H1 (cell line): ENCODE data around the gene PIAS2. TPM values are rescaled to one million over a fixed set of nuclear protein-coding genes. Genes with fewer than 3 reads are reported as not detected.

Experiments used
- CTCF ChIA-PET: fragments of 300-600 bp; sonication (Branson Sonifier 250); formaldehyde crosslinking; loops from one replicate; lab custom pipeline; 2021; ENCODE audit not compliant: partially characterized antibody; lab: Charles Lee
- POLR2A ChIA-PET: fragments of 300-600 bp; sonication (Branson Sonifier 250); formaldehyde crosslinking; loops from one replicate; lab custom pipeline; 2021; ENCODE audit warnings: inconsistent platforms; ENCODE audit not compliant: partially characterized antibody; lab: Charles Lee
- DNase-seq, 2 experiments: peaks; one replicate each; pipeline versions ENCODE4 v3.0.0 to v3.0.0-alpha.2; 2010 to 2022; ENCODE audit warnings: low spot score in 2 of 2, low read depth in 1 of 2, mixed read lengths in 1 of 2
- FAIRE-seq: peaks from 2 replicates; lab custom pipeline; 2011; peaks lifted over from hg19 to GRCh38; lab: Jason Lieb, UNC
- H2AFZ ChIP-seq: 2 replicates; pipeline ENCODE4 v1.8.1; 2012; ENCODE audit warnings: low read length, inconsistent platforms
- H2AK5ac ChIP-seq: 2 replicates; pipeline ENCODE4 v1.6.1; 2013; ENCODE audit warnings: low read depth, low read length
- H2BK120ac ChIP-seq: replicated peaks from 2 replicates; pipeline ENCODE3; 2013; ENCODE audit warnings: low read depth, low read length, inconsistent platforms
- H2BK12ac ChIP-seq: 2 replicates; pipeline ENCODE4 v1.6.1; 2013; ENCODE audit warnings: low read depth, low read length
- H2BK15ac ChIP-seq: 2 replicates; pipeline ENCODE4 v1.6.1; 2013; ENCODE audit warnings: low read length
- H2BK20ac ChIP-seq: 2 replicates; pipeline ENCODE4 v1.6.1; 2013; ENCODE audit warnings: low read length
- H2BK5ac ChIP-seq: 2 replicates; pipeline ENCODE4 v1.6.1; 2013; ENCODE audit warnings: low read depth, low read length
- H3K14ac ChIP-seq: 2 replicates; pipeline ENCODE4 v1.6.1; 2013; ENCODE audit warnings: inconsistent platforms; ENCODE audit not compliant: insufficient read length
- H3K18ac ChIP-seq: 2 replicates; pipeline ENCODE4 v1.6.1; 2013; ENCODE audit warnings: low read length; ENCODE audit errors: extremely low read depth
- H3K23ac ChIP-seq: 2 replicates; pipeline ENCODE4 v1.6.1; 2013; ENCODE audit warnings: inconsistent platforms; ENCODE audit not compliant: insufficient read length
- H3K23me2 ChIP-seq: 2 replicates; pipeline ENCODE4 v1.6.1; 2013; ENCODE audit warnings: low read depth, low read length
- H3K27ac ChIP-seq: 2 replicates; pipeline ENCODE4 v1.6.1; 2011; ENCODE audit warnings: low read depth, low read length, inconsistent platforms
- H3K27me3 ChIP-seq, 4 experiments: replicated peaks in 1 of 4; 1 replicate in 1 of 4; 2 replicates in 3 of 4; pipeline versions ENCODE4 v1.6.1 to v1.8.1; 2011 to 2013; ENCODE audit warnings: low read length in 3 of 4, mild to moderate bottlenecking in 3 of 4, inconsistent platforms in 2 of 4, mixed read lengths in 2 of 4, moderate library complexity in 1 of 4; ENCODE audit not compliant: control insufficient read depth in 3 of 4, insufficient read depth in 3 of 4; ENCODE audit errors: extremely low read depth in 1 of 4
- H3K36me3 ChIP-seq, 4 experiments: 2 replicates each; pipeline versions ENCODE4 v1.6.1 to v1.8.1; 2011 to 2013; ENCODE audit warnings: mild to moderate bottlenecking in 4 of 4, low read length in 3 of 4, moderate library complexity in 2 of 4, control low read depth in 1 of 4, inconsistent platforms in 1 of 4; ENCODE audit not compliant: insufficient read depth in 4 of 4, control insufficient read depth in 2 of 4
- H3K4ac ChIP-seq: replicated peaks from 2 replicates; pipeline ENCODE3; 2013; ENCODE audit warnings: low read length, low read depth, mixed read lengths, inconsistent platforms; ENCODE audit not compliant: insufficient read length
- H3K4me1 ChIP-seq, 4 experiments: replicated peaks in 1 of 4; 1 replicate in 1 of 4; 2 replicates in 3 of 4; pipeline versions ENCODE4 v1.6.1 to v1.8.1; 2011 to 2013; ENCODE audit warnings: low read length in 3 of 4, inconsistent platforms in 2 of 4, mixed read lengths in 1 of 4; ENCODE audit not compliant: insufficient read depth in 4 of 4, control insufficient read depth in 3 of 4
- H3K4me2 ChIP-seq, 2 experiments: 2 replicates each; pipeline versions ENCODE4 v1.6.1 to v1.8.1; 2011 to 2013; ENCODE audit warnings: low read depth in 2 of 2, low read length in 2 of 2, control low read depth in 1 of 2, inconsistent platforms in 1 of 2, mild to moderate bottlenecking in 1 of 2; ENCODE audit not compliant: insufficient read depth in 1 of 2
- H3K4me3 ChIP-seq, 4 experiments: fragments of 200-600, 300-600 bp in 1 of 4; sonication (generic), shearing (Covaris generic), sonication (Bioruptor Twin) in 1 of 4; 2 replicates each; pipeline versions ENCODE4 v1.5.1 to v1.8.1; 2011 to 2016; ENCODE audit warnings: low read length in 4 of 4, low read depth in 3 of 4, control low read depth in 2 of 4, inconsistent platforms in 2 of 4, mild to moderate bottlenecking in 2 of 4, mixed read lengths in 1 of 4, moderate library complexity in 1 of 4; ENCODE audit not compliant: insufficient read depth in 2 of 4; ENCODE audit errors: extremely low read depth in 1 of 4
- H3K56ac ChIP-seq: replicated peaks from 2 replicates; pipeline ENCODE3; 2013; ENCODE audit warnings: low read depth, mild to moderate bottlenecking, mixed read lengths, low read length, inconsistent platforms; ENCODE audit not compliant: insufficient read length
- H3K79me1 ChIP-seq: 2 replicates; pipeline ENCODE4 v1.6.1; 2013; ENCODE audit warnings: low read depth, low read length, control low read depth
- H3K79me2 ChIP-seq, 2 experiments: 2 replicates each; pipeline versions ENCODE4 v1.6.1 to v1.8.1; 2012 to 2013; ENCODE audit warnings: low read length in 2 of 2, mild to moderate bottlenecking in 2 of 2, inconsistent platforms in 1 of 2; ENCODE audit not compliant: insufficient read depth in 2 of 2, control insufficient read depth in 1 of 2
- H3K9ac ChIP-seq, 4 experiments: replicated peaks in 1 of 4; 1 replicate in 1 of 4; 2 replicates in 3 of 4; pipeline versions ENCODE4 v1.6.1 to v1.8.1; 2011 to 2013; ENCODE audit warnings: low read depth in 3 of 4, low read length in 3 of 4, control low read depth in 2 of 4, mild to moderate bottlenecking in 2 of 4, moderate library complexity in 2 of 4, inconsistent platforms in 1 of 4; ENCODE audit errors: extremely low read depth in 1 of 4
- H3K9me3 ChIP-seq, 2 experiments: 2 replicates each; pipeline versions ENCODE4 v1.6.1 to v1.8.1; 2012 to 2013; ENCODE audit warnings: mild to moderate bottlenecking in 2 of 2, moderate library complexity in 2 of 2, control low read depth in 1 of 2, inconsistent platforms in 1 of 2, low read depth in 1 of 2, low read length in 1 of 2, mixed read lengths in 1 of 2; ENCODE audit not compliant: insufficient read depth in 2 of 2
- H4K20me1 ChIP-seq, 2 experiments: replicated peaks in 1 of 2; 2 replicates each; pipeline versions ENCODE3 to v1.8.1; 2011 to 2013; ENCODE audit warnings: inconsistent platforms in 2 of 2, low read length in 2 of 2, mild to moderate bottlenecking in 1 of 2; ENCODE audit not compliant: insufficient read depth in 2 of 2, control insufficient read depth in 1 of 2
- H4K5ac ChIP-seq: 2 replicates; pipeline ENCODE4 v1.6.1; 2013; ENCODE audit warnings: low read length, low read depth, mixed read lengths, inconsistent platforms; ENCODE audit not compliant: insufficient read length
- H4K8ac ChIP-seq: 2 replicates; pipeline ENCODE4 v1.8.0; 2013; ENCODE audit warnings: mild to moderate bottlenecking, moderate library complexity, low read length, inconsistent platforms; ENCODE audit not compliant: insufficient read depth; ENCODE audit errors: extremely low read depth
- H4K91ac ChIP-seq: replicated peaks from 2 replicates; pipeline ENCODE3; 2013; ENCODE audit warnings: low read length, mixed read lengths, inconsistent platforms; ENCODE audit not compliant: insufficient read length
- TCF12 ChIP-seq: IDR thresholded peaks from 2 replicates; pipeline ENCODE4 v1.6.1; 2011; ENCODE audit warnings: low read depth, mild to moderate bottlenecking, low read length
- WGBS, 2 experiments: shearing (Covaris generic) in 1 of 2; methylation state at CpG; one replicate each; pipeline versions ENCODE4 v1.1.6 to v1.1.7; 2013 to 2015; ENCODE audit warnings: low lambda C conversion rate in 2 of 2, mixed read lengths in 2 of 2, inconsistent platforms in 1 of 2, low coverage in 1 of 2, missing lambda C conversion rate in 1 of 2; ENCODE audit not compliant: insufficient replicate concordance in 2 of 2, insufficient coverage in 1 of 2, insufficient read length in 1 of 2; ENCODE audit errors: extremely low coverage in 1 of 2, missing lambda C conversion rate in 1 of 2; 5-methylcytosine and 5-hydroxymethylcytosine counted together
- polyA plus RNA-seq, 7 experiments: library from polyadenylated mRNA; depleted of rRNA in 3 of 7; stranded (reverse) in 5 of 7; unstranded in 2 of 7; fragments of >200 nt in 5 of 7; fragments of 200-250 nt in 2 of 7; gene quantifications; 1 replicate in 5 of 7; 2 replicates in 1 of 7; 4 replicates in 1 of 7; pipeline versions ENCODE4 v1.2.1 to v1.2.3, GENCODE V29; 2011 to 2013; ENCODE audit warnings: missing spikeins in 2 of 7, mixed read lengths in 2 of 7
- total RNA-seq: library from RNA; stranded (reverse); fragmentation: NEBNext Ultra II Directional; extraction: Animal tissue kit (Norgen Biotek cat#: 25700); gene quantifications from 2 replicates; pipeline ENCODE4 v1.2.1, GENCODE V29; 2021

Gene PIAS2
- total and polyA plus RNA-seq, 2 of the 8 experiments (the other 6 are each of a cell fraction or from before 2014, with no cell fraction given), result 20.1 to 53.9 TPM

DNA sequence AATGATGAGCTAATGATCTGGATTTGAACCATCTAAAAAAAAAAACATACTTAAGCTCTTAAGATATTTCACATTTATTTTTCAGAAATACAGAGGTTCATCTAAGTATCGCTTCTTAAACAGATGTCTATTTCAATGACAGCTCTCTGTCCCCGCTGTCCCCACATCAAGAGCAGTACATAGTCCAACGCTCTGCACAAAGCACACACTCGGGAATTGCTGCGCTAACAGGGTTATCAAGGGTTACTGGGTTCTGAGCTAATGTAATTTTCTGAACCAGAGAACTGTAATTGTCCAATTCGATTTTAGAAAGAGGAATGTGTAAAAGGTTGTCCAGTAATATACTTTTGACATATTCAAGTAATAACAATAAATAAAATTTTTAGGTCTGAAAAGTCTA lies 101.6 kb downstream of the PIAS2 start:
- H3K23ac ChIP-seq, result no peak overlapping the region
- H3K27ac ChIP-seq, result no peak overlapping the region
- no peaks in the 10 kb centered on the region for H4K20me1 ChIP-seq
- no peaks in the 10 kb centered on the region for H3K23me2 ChIP-seq
- no peaks in the 10 kb centered on the region for H3K79me2 ChIP-seq
- no peak overlapping the region for H3K4me3 ChIP-seq
- H3K14ac ChIP-seq, result no peak overlapping the region
- no peak for FAIRE-seq
- no peaks in the 10 kb centered on the region for H3K9me3 ChIP-seq
- no peak overlapping the region for H2AFZ ChIP-seq
- no peak overlapping the region for H3K56ac ChIP-seq
- peaks cover 0 to 5% (median under 1%) of the 10 kb centered on the region in 4 experiments; a peak in 1 of 7 replicates for H3K4me1 ChIP-seq
- no peak overlapping the region for H2BK20ac ChIP-seq
- H3K4me2 ChIP-seq, result no peak overlapping the region
- DNase-seq, result no peak
- CTCF ChIA-PET, result interaction anchor here (0.6 to 2.2 kb wide), 6 partner anchors 8 to 437 kb away, joined by 3 to 11 read pairs (median 4); no protein-coding TSS in a partner anchor
- H4K8ac ChIP-seq, result no peak overlapping the region
- H3K79me1 ChIP-seq, result no peaks in the 10 kb centered on the region
- POLR2A ChIA-PET, result interaction anchor here (0.6 kb wide), 1 partner anchor 25 kb away, joined by 3 read pairs; no protein-coding TSS in a partner anchor
- no peak overlapping the region for H4K91ac ChIP-seq
- H2BK12ac ChIP-seq, result no peak overlapping the region
- no peak overlapping the region for H3K4ac ChIP-seq
- H3K9ac ChIP-seq, result no peak overlapping the region
- H3K18ac ChIP-seq, result no peak overlapping the region
- H2BK15ac ChIP-seq, result no peak overlapping the region
- H2AK5ac ChIP-seq, result no peak overlapping the region
- no peak overlapping the region for H2BK120ac ChIP-seq
- no peaks in the 10 kb centered on the region for H3K27me3 ChIP-seq
- 94% methylated on average over 6 of the region's 6 CpGs; no CpG with 5 or more reads in 1 of the 2 experiments for WGBS, 2 experiments
- peaks cover 0 to 7% (median under 1%) of the 10 kb centered on the region in 4 experiments; a peak in 2 of 8 replicates for H3K36me3 ChIP-seq
- no peak overlapping the region for H4K5ac ChIP-seq
- H2BK5ac ChIP-seq, result no peak overlapping the region
- TF ChIP-seq TCF12, result no peak
